Cardiac muscle cell (in vitro differentiated cells and primary cell): ENCODE data around the gene EPN1. TPM values are rescaled to one million over a fixed set of nuclear protein-coding genes. Genes with fewer than 3 reads are reported as not detected.

Experiments used
- DNase-seq, 2 donors: peaks; one replicate each; pipeline versions ENCODE4 v3.0.0 to v3.0.0-alpha.2; 2010 to 2017; ENCODE audit warnings: low read depth in 1 of 2, low spot score in 1 of 2
- H3K27ac ChIP-seq: fragments of 200-600 bp; sonication (generic); 2 replicates; pipeline ENCODE4 v1.5.1; 2016
- H3K27me3 ChIP-seq: fragments of 200-600 bp; sonication (generic); 2 replicates; pipeline ENCODE4 v1.6.0; 2016; ENCODE audit warnings: control low read depth
- H3K36me3 ChIP-seq: fragments of 200-600 bp; sonication (generic); 2 replicates; pipeline ENCODE4 v1.5.1; 2016; ENCODE audit warnings: control low read depth
- H3K4me1 ChIP-seq: fragments of 200-600 bp; sonication (generic); 2 replicates; pipeline ENCODE4 v1.8.1; 2017; ENCODE audit warnings: low read depth, mild to moderate bottlenecking, mixed run types
- H3K4me3 ChIP-seq: fragments of 200-600 bp; sonication (generic); 2 replicates; pipeline ENCODE4 v1.5.1; 2016; ENCODE audit warnings: mild to moderate bottlenecking
- H3K9me3 ChIP-seq: fragments of 200-600 bp; sonication (generic); 2 replicates; pipeline ENCODE4 v1.5.1; 2017; ENCODE audit warnings: low read depth, mild to moderate bottlenecking, control low read depth
- polyA plus RNA-seq: library from polyadenylated mRNA; unstranded; fragments of >200 nt; fragmentation: Nextera tagmentation; extraction: Ambion mirVana; gene quantifications from 2 replicates; pipeline ENCODE4 v1.2.1, GENCODE V29; 2016
- total RNA-seq: library from RNA; depleted of rRNA; stranded (reverse); fragments of >200 nt; gene quantifications from 2 replicates; pipeline ENCODE4 v1.2.3, GENCODE V29; 2016
- TF ChIP-seq, protein P1 (sequence below): IDR thresholded peaks from 2 replicates; pipeline ENCODE4 v1.5.1; 2012; ENCODE audit warnings: low read depth, mild to moderate bottlenecking, low read length

Gene EPN1
- total and polyA plus RNA-seq, 2 experiments from 2014 or later: 164 to 173 TPM

DNA sequence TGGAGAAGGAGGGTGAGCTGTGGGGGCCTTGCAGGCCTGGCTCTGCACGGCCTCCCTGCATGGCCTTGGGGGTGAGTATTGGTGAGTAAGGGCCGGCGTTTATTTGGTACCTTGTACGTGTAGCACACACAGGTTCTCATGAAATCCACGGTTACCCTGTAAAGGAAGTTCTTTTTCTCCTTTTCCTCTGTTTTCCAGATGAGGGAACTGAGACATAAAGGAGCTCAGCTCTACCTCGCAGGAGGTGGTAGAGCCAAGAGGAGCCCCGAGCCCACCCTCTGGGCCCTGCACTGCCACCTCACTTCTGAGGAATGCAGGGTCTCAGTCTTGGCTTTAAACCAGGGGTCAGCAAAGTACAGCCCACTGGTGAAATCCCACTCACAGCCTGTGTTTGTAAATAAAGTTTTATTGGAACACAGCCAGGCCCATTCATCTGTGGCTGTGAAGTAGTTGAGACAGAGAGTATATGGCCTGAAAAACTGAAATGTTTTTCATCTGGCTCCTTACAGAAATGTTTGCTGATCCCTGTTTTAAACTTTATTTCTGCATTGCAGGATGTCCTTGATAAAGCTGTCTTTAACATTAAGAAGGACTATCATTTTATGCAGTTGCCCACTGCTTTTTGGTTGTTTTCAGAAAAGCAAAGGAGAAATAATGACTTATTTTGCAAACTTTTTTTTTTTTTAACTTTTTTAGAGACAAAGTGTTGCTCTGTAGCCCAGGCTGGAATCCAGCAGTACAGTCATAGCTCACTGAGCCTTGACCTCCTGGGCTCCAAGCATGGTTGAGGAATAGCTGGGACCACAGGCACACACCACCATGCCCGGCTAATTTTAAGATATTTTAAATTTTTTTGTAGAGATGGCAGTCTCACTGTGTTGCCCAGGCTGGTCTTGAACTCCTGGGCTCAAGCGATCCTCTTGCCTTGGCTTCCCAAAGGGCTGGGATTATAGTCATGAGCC, 6.4 kb downstream of the EPN1 start:
- Histone ChIP-seq H3K27me3 (no peaks in the 10 kb centered on the region), H3K9me3 (no peaks in the 10 kb centered on the region), H3K4me1 (peaks cover 3% of the 10 kb centered on the region), H3K4me3 (no peak overlapping the region), H3K27ac (no peak overlapping the region), H3K36me3 (peaks cover 13% of the 10 kb centered on the region)
- TF ChIP-seq, protein P1, sequence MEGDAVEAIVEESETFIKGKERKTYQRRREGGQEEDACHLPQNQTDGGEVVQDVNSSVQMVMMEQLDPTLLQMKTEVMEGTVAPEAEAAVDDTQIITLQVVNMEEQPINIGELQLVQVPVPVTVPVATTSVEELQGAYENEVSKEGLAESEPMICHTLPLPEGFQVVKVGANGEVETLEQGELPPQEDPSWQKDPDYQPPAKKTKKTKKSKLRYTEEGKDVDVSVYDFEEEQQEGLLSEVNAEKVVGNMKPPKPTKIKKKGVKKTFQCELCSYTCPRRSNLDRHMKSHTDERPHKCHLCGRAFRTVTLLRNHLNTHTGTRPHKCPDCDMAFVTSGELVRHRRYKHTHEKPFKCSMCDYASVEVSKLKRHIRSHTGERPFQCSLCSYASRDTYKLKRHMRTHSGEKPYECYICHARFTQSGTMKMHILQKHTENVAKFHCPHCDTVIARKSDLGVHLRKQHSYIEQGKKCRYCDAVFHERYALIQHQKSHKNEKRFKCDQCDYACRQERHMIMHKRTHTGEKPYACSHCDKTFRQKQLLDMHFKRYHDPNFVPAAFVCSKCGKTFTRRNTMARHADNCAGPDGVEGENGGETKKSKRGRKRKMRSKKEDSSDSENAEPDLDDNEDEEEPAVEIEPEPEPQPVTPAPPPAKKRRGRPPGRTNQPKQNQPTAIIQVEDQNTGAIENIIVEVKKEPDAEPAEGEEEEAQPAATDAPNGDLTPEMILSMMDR: no peak
- DNase-seq: no peak

DNA sequence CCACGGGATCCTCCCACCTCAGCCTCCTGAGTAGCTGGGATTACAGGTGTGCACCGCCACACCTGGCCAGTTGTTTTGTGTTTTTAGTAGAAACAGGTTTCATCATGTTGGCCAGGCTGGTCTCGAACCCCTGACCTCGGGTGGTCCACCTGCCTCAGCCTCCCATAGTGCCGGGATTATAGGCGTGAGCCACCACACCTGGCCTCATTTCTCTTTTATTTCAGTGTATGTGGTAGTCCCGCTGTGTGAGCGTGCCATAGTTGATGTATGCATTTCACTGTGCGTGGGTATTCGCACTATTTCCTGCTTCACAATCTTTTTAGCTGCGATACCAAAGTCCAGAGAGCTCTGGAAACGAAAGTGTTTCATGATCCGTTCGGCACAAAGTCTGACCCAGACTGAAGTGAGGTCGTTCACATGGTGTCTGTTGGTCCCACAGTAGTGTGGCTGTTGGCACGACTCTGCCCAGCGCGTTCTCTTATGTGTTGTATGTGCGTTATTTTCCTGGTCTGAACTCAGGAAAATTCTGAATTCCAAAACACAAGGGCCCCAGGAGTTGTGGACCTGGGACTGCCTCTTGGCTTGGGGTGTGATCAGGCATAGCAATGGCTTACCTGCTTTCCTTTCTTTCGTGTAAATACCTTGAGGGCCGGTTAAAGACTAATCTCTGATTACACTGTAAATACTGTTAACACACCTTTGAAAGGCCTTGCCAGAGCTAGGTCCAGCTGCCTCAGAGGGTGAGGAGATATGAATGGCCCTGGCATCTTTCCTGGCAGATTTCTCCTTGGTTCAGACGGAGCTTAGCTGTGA, 8.6 kb downstream of the EPN1 start:
- Histone ChIP-seq H3K4me3 (no peak overlapping the region), H3K9me3 (no peaks in the 10 kb centered on the region), H3K27ac (no peak overlapping the region), H3K4me1 (no peaks in the 10 kb centered on the region), H3K36me3 (peaks cover 11% of the 10 kb centered on the region), H3K27me3 (no peaks in the 10 kb centered on the region)
- DNase-seq: no peak
- TF ChIP-seq, protein P1: no peak

DNA sequence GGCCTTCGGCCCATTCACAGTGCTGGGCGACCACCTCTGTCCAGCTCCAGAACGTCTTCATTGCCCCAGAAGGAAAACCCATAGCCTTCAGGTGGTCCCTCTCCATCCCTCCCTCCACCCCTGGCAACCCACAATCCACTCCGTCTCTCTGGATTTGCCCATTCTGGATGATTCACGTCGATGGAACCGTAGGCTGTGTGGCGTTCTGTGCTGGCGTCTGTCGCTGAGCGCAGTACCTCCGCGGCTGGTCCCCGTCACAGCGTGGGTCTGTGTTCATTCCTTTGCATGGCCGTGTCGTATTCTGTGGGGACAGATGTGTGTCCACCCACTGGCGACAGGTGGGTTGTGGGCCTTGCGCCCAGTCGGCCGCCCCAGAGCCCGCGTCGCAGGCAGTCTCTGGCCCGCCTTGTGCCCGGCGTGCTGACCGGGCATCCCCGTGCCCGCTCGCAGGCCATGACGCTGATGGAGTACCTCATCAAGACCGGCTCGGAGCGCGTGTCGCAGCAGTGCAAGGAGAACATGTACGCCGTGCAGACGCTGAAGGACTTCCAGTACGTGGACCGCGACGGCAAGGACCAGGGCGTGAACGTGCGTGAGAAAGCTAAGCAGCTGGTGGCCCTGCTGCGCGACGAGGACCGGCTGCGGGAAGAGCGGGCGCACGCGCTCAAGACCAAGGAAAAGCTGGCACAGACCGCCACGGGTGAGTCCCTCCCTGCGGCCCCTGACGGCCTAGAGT, 10.1 kb downstream of the EPN1 start:
- Histone ChIP-seq H3K27me3 (no peaks in the 10 kb centered on the region), H3K4me1 (no peaks in the 10 kb centered on the region), H3K27ac (no peak overlapping the region), H3K9me3 (no peaks in the 10 kb centered on the region), H3K36me3 (peaks cover 5% of the 10 kb centered on the region), H3K4me3 (no peak overlapping the region)
- DNase-seq: no peak
- TF ChIP-seq, protein P1: no peak

DNA sequence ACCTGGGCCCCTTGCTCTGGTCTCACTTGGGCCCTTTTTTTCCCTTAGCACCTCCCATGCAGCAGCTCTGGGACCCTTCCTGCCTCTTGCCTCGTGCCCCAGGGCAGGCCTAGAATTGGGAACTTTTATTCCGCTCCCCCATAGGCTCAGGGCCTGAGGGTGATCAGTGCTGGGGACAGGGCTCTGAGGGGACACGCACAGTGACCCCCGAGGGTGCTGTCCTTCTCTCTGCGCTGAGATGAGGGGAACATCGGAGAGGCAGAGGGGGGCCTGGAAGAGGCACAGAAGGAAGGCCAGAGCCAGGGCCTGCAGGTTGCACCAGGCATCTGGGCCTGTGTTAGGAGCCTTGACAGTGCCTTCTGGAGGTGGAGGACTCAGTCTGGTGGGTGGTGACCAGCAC, 10.8 kb downstream of the EPN1 start:
- Histone ChIP-seq H3K36me3 (peaks cover 10% of the 10 kb centered on the region), H3K4me3 (no peak overlapping the region), H3K4me1 (no peaks in the 10 kb centered on the region), H3K27ac (no peak overlapping the region), H3K27me3 (no peaks in the 10 kb centered on the region), H3K9me3 (no peaks in the 10 kb centered on the region)
- TF ChIP-seq, protein P1: no peak
- DNase-seq: no peak
